GM23248 (cell line): Measurements from ENCODE around the gene TSSK2.

ENCODE experiments used
- EZH2 ChIP-seq: fragments of 200-600 bp; sonication (generic); IDR thresholded peaks from 2 replicates; pipeline ENCODE4 v1.6.1; 2018; ENCODE audit warnings: antibody characterized with exemption, mild to moderate bottlenecking; ENCODE audit not compliant: insufficient read depth, poor library complexity, severe bottlenecking
- EZH2phosphoT487 ChIP-seq: fragments of 200-600 bp; sonication (generic); IDR thresholded peaks from 2 replicates; pipeline ENCODE4 v1.6.1; 2018; ENCODE audit warnings: antibody characterized with exemption, moderate library complexity, mild to moderate bottlenecking, low read depth; ENCODE audit not compliant: insufficient read depth

DNA sequence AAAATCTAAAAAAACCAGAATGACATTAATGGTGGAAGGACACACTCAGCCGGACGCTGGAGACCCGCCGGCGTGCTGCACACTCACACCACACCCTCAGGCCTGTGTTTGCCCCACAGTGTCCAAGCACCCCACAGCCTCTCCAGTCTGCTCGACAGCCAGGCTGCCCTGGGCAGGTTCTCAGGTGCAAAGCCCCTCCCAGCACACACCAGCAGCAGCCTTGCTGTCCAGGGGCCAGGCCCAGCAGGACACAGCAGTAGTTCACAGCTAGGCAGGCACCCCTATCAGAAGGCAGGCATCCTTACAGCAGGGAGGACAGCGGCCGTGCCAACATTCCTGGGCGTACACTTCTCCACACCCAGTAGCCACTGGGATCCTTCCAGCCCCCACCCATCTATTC lies 49.1 kb downstream of the TSSK2 start:
- no peak for TF ChIP-seq EZH2
- TF ChIP-seq EZH2phosphoT487, result no peak
